Right lobe of liver (tissue), 4 donors: ENCODE data around the gene CDC16.

ENCODE experiments used
- CTCF ChIP-seq, 4 donors: fragments of 200-600 bp in 3 of 4; fragments of 450-650 bp in 1 of 4; IDR thresholded peaks; one replicate each; pipeline versions ENCODE4 v1.5.1 to v1.8.0; 2016 to 2022; ENCODE audit warnings: antibody characterized with exemption in 4 of 4, mild to moderate bottlenecking in 2 of 4
- POLR2A ChIP-seq: fragments of 450-650 bp; IDR thresholded peaks from one replicate; pipeline ENCODE4 v1.6.1; 2017; ENCODE audit warnings: antibody characterized with exemption, mild to moderate bottlenecking
- donor health status: DM: no; HTN: no; CAD: no.
- donor health status: DM: no; HTN: no; CAD: no.
- donor health status: DM: no; HTN: yes; CAD: no.

DNA sequence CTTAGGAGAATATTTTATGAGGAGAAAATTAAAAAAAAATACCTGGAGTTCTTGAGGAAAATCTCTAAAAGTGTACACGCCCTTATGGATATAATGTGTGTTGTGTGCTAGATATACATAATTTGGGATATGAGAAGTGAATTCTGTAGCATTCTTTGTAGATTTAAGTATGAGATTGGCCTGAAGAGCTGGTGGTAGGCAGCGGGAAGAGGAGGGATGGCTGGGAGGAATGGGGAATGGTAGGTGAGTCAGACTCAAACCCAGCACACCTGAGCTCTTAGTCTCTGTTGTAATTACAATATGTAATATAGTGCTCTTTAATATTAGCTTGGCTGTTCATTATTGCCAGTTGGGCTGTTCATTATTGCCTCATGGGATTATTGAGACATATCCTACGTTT is 86.6 kb downstream of the CDC16 start:
- TF ChIP-seq CTCF (IDR thresholded peaks at IDR 0.05) (no peak), POLR2A (no peak)
